Measurements from ENCODE around the gene GPR39.

DNA sequence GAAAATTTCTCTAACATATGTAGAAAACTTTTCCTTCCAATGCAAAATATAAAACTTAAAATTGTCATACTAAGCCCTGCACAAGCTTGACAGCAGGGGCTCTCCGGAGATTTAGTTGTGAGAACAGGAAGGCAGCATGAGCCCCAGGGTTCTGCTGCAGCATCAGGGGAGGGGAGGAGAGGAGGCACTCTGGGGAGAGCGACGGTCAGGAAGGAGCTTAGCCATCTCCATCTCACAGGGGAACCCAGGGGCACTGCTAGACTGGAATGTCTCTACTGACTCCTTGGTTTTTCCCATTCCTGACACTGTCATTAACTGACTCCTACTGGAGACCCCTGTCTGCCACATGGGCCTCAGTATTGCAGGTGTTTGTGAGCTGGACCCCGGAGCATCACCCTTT is 123.6 kb downstream of the GPR39 start:
- TF ChIP-seq, protein P1, sequence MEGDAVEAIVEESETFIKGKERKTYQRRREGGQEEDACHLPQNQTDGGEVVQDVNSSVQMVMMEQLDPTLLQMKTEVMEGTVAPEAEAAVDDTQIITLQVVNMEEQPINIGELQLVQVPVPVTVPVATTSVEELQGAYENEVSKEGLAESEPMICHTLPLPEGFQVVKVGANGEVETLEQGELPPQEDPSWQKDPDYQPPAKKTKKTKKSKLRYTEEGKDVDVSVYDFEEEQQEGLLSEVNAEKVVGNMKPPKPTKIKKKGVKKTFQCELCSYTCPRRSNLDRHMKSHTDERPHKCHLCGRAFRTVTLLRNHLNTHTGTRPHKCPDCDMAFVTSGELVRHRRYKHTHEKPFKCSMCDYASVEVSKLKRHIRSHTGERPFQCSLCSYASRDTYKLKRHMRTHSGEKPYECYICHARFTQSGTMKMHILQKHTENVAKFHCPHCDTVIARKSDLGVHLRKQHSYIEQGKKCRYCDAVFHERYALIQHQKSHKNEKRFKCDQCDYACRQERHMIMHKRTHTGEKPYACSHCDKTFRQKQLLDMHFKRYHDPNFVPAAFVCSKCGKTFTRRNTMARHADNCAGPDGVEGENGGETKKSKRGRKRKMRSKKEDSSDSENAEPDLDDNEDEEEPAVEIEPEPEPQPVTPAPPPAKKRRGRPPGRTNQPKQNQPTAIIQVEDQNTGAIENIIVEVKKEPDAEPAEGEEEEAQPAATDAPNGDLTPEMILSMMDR (IDR thresholded peaks at IDR 0.05) = no peak
- no peak for TF ChIP-seq EZH2 (IDR thresholded peaks at IDR 0.05; ENCODE audit: borderline replicate concordance, insufficient read depth, low read depth, low read length, poor library complexity, severe bottlenecking)

All from B cell (primary cell).